HepG2 (cell line): ENCODE data around the gene TTC5.

ENCODE experiments used
- ASH2L ChIP-seq: fragments of 300-600, 200-600 bp; sonication (generic); IDR thresholded peaks from 2 replicates; pipeline ENCODE4 v1.7.0; 2017; ENCODE audit warnings: low read depth, mild to moderate bottlenecking, moderate library complexity, mixed read lengths, low read length; ENCODE audit not compliant: insufficient read length
- CEBPB ChIP-seq: IDR thresholded peaks from 2 replicates; pipeline ENCODE4 v1.6.1; 2011; ENCODE audit warnings: low read depth, low read length, improper control_type of control experiment, borderline replicate concordance
- ELF1 ChIP-seq: sonication (generic); formaldehyde crosslinking; IDR thresholded peaks from 2 replicates; pipeline ENCODE4 v1.4.0; 2020; ENCODE audit warnings: missing genetic modification reagents
- EZH2 ChIP-seq: conservative IDR thresholded peaks from 2 replicates; pipeline ENCODE4 v1.6.1; 2012; ENCODE audit warnings: mild to moderate bottlenecking, low read depth, low read length, moderate library complexity
- FOXJ3 ChIP-seq: sonication (generic); formaldehyde crosslinking; IDR thresholded peaks from 2 replicates; pipeline ENCODE4 v1.4.0; 2020; ENCODE audit warnings: missing genetic modification reagents, mild to moderate bottlenecking, borderline replicate concordance
- HDAC2 ChIP-seq: sonication (generic); formaldehyde crosslinking; IDR thresholded peaks from 2 replicates; pipeline ENCODE4 v1.4.0; 2020; ENCODE audit warnings: missing genetic modification reagents
- TBP ChIP-seq: sonication (generic); formaldehyde crosslinking; IDR thresholded peaks from 2 replicates; pipeline ENCODE4 v1.5.0; 2020; ENCODE audit warnings: missing genetic modification reagents

DNA sequence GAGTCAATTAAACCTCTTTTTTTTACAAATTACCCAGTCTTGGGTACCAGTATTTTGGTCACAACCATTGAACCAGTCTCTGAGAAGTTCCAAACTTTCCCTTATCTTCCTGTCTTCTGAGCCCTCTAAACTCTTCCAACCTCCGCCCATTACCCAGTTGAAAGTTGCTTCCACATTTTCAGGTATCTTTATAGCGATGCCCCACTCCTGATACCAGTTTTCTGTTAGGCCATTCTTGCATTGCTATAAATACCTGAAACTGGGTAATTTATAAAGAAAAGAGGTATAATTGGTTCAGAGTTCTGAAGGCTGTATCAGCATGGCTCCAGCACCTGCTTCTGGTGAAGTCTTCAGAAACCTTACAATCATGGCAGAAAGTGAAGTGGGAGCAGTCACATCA is 31.7 kb downstream of the TTC5 start:
- TF ChIP-seq FOXJ3 (CRISPR knock-in tag) (no peak), TBP (CRISPR knock-in tag) (no peak), ASH2L (no peak), EZH2 (no peak), ELF1 (no peak), HDAC2 (CRISPR knock-in tag) (no peak), CEBPB (no peak)
